GM13976 (cell line): Measurements from ENCODE around the gene PLD4.
A peak's percentile ranks its signal among the peaks of the same experiment; 100 is the strongest.
"Not testable (repeated sequence)": the region's sequence is repeated elsewhere in the genome, so short reads cannot be mapped to it uniquely, and the experiment has no call there.

ENCODE experiments used
- DNase-seq: peaks from one replicate; pipeline ENCODE4 v3.0.0; 2012; ENCODE audit warnings: low spot score
- CTCF ChIP-seq: IDR thresholded peaks from 2 replicates; pipeline ENCODE4 v1.5.1; 2012; ENCODE audit warnings: borderline replicate concordance, mild to moderate bottlenecking; ENCODE audit not compliant: insufficient read depth; ENCODE audit errors: extremely low read depth, missing control alignments, control extremely low read depth
- in situ Hi-C: fragments of 300-500 bp; cut with MboI; formaldehyde crosslinking; loops from one replicate; pipeline ENCODE4 v1.12.0; 2022; ENCODE audit warnings: low sequenced_read_pairs, mixed read lengths, inconsistent platforms; ENCODE audit not compliant: unreplicated experiment

Gene PLD4

GRCh38 chr14:104940526-104941150 lies 16.0 kb downstream of the PLD4 start:
- in situ Hi-C loops = no loop called here
- peak; percentile 21 for DNase-seq
- TF ChIP-seq CTCF = no peak

GRCh38 chr14:104941508-104942365 lies 17.1 kb downstream of the PLD4 start:
- in situ Hi-C loops = no loop called here
- DNase-seq = no peak

DNA sequence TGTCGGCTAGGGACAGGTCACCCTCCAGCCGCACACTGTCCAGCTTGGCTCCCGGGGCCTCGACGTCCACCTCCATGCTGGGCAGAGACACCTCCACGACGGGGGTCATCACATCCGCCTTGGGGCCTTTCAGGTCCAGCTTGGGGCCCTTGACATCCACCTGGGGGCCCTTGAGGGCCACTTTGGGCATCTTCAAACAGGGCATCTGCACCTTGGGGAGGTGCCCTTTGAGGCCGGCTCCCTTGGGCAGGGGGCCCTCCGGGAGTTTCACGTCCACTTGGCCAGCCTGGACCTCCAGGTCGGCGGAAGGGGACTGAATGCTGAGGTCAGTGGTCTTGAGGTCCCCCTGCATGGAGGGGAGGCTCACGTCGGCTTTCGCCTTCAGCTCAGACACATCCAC lies 17.9 kb downstream of the PLD4 start:
- TF ChIP-seq CTCF = no peak
- in situ Hi-C loops = no loop called here
- DNase-seq = no peak

More at GRCh38 chr14:104941508-104942365, 17.1 kb downstream of the PLD4 start:
- no peak for TF ChIP-seq CTCF

DNA sequence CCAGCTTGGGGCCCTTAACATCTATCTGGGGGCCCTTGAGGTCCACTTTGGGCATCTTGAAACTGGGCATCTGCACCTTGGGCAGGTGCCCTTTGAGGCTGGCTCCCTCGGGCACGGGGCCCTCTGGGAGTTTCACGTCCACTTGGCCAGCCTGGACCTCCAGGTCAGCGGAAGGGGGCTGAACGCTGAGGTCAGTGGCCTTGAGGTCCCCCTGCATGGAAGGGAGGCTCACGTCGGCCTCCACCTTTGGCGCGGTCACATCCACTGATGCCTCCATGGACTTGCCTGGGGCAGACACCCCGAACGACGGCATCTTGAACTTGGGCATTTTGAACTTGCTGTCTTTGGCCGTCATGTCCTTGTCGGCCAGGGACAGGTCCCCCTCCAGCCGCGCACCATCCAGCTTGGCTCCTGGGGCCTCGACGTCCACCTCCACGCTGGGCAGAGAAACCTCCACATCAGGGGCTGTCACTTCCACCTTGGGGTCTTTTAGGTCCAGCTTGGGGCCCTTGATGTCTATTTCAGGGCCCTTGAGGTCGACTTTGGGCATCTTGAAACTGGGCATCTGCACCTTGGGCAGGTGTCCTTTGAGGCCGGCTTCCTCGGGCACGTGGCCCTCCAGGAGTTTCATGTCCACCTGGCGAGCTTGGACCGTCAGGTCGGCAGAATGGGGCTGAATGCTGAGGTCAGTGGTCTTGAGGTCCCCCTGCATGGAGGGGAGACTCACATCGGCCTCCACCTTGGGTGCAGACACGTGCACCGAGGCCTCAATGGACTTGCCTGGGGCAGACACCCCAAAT lies 18.7 kb downstream of the PLD4 start:
- DNase-seq, in situ Hi-C loops: not testable (repeated sequence)

- in situ Hi-C loops, DNase-seq: not testable (repeated sequence)
Observed at GRCh38 chr14:104944016-104944308, 19.3 kb downstream of the PLD4 start.

DNA sequence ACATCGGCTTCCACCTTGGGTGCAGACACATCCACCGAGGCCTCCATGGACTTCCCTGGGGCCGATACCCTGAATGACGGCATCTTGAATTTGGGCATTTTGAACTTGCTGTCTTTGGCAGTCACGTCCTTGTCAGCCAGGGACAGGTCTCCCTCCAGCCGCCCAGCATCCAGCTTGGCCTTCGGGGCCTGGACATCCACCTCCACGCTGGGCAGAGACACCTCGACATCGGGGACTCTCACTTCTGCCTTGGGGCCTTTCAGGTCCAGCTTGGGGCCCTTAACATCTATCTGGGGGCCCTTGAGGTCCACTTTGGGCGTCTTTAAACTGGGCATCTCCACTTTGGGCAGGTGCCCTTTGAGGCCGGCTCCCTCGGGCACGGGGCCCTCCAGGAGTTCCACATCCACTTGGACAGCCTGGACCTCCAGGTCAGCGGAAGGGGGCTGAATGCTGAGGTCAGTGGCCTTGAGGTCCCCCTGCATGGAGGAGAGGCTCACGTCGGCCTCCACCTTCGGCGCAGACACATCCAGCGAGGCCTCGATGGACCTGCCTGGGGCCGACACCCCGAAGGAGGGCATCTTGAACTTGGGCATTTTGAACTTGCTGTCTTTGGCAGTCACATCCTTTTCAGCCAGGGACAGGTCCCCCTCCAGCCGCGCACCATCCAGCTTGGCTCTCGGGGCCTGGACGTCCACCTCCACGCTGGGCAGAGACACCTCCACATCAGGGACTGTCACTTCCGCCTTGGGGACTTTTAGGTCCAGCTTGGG lies 19.9 kb downstream of the PLD4 start:
- in situ Hi-C loops, DNase-seq: not testable (repeated sequence)

- in situ Hi-C loops, DNase-seq: not testable (repeated sequence)
Observed at GRCh38 chr14:104945266-104945665, 20.6 kb downstream of the PLD4 start.

- in situ Hi-C loops, DNase-seq: not testable (repeated sequence)
Observed at GRCh38 chr14:104945986-104946965, 21.6 kb downstream of the PLD4 start.

- in situ Hi-C loops = not testable (repeated sequence)
Observed at GRCh38 chr14:104947201-104947600, 22.5 kb downstream of the PLD4 start.

GRCh38 chr14:104947881-104948735 lies 23.4 kb downstream of the PLD4 start:
- in situ Hi-C loops, DNase-seq: not testable (repeated sequence)

More at GRCh38 chr14:104947201-104947600, 22.5 kb downstream of the PLD4 start:
- DNase-seq = not testable (repeated sequence)
